MM.1S (cell line): ENCODE data around the gene HOXC11.

Experiments used
- CTCF ChIP-seq: fragments of 300-600 bp; sonication (generic); IDR thresholded peaks from 2 replicates; pipeline ENCODE4 v1.5.1; 2016; ENCODE audit warnings: antibody characterized with exemption, low read length, mixed read lengths
- EZH2phosphoT487 ChIP-seq: fragments of 300-600 bp; sonication (generic); IDR thresholded peaks from 2 replicates; pipeline ENCODE4 v1.6.1; 2018; ENCODE audit warnings: antibody characterized with exemption, low read length

- TF ChIP-seq EZH2phosphoT487 (no peak; the same call in 1 of the 2 replicates), CTCF (no peak)
These were observed 22.5 kb upstream of the HOXC11 start for GRCh38 chr12:53950437-53950773.
